Fibroblast of the aortic adventitia (primary cell): ENCODE data around the gene INF2. TPM values are rescaled to one million over a fixed set of nuclear protein-coding genes. Genes with fewer than 3 reads are reported as not detected.

Experiments
- DNase-seq: peaks from one replicate; pipeline ENCODE4 v3.0.0-alpha.2; 2010; ENCODE audit warnings: low read depth
- H3K4me3 ChIP-seq: 2 replicates; pipeline ENCODE4 v1.5.1; 2011; ENCODE audit warnings: low read depth, mild to moderate bottlenecking, control low read depth, low read length, moderate library complexity
- CTCF ChIP-seq: IDR thresholded peaks from 2 replicates; pipeline ENCODE4 v1.5.1; 2011; ENCODE audit warnings: mild to moderate bottlenecking, low read length, control low read depth, inconsistent platforms; ENCODE audit not compliant: insufficient read depth
- small RNA-seq: library from RNA; depleted of rRNA; stranded (forward); fragments of <200 nt; gene quantifications from one replicate; pipeline ENCODE3, GENCODE V24; 2012
- total RNA-seq: library from RNA; depleted of rRNA; stranded (reverse); fragments of >200 nt; gene quantifications from 2 replicates; pipeline ENCODE4 v1.2.3, GENCODE V29; 2012; ENCODE audit warnings: low replicate concordance

Gene INF2
- total RNA-seq, 1 donor: 64.0 TPM

GRCh38 chr14:104769324-104770071 lies 80.1 kb downstream of the INF2 start:
- TF ChIP-seq CTCF: no peak
- H3K4me3 ChIP-seq: no peak overlapping the region
- DNase-seq: no peak

- no peak for TF ChIP-seq CTCF
- DNase-seq: no peak
- H3K4me3 ChIP-seq: no peak overlapping the region
Measured at GRCh38 chr14:104770072-104770579, 80.7 kb downstream of the INF2 start.

GRCh38 chr14:104770851-104771272 lies 81.4 kb downstream of the INF2 start:
- H3K4me3 ChIP-seq: no peak overlapping the region
- TF ChIP-seq CTCF: peak; percentile 66
- no peak for DNase-seq

GRCh38 chr14:104771374-104771773 lies 82.0 kb downstream of the INF2 start:
- no peak overlapping the region for H3K4me3 ChIP-seq
- TF ChIP-seq CTCF: no peak
- no peak for DNase-seq

Small RNA genes within 50 kb of the gene (small RNA-seq; reads per million reads assigned to genes)
- gene MIR4710: not detected

Other genes starting within 250 kb of the INF2 start
- not detected in 2 replicates for gene C14orf180, start 109.9 kb upstream of the INF2 start, total RNA-seq
- not detected in 2 replicates for gene TMEM179, start 84.8 kb upstream of the INF2 start, total RNA-seq
- gene ADSS1, start 34.6 kb downstream of the INF2 start, total RNA-seq: 0.65 and 4.8 TPM in 2 replicates
- 79.4 and 87.3 TPM in 2 replicates for gene SIVA1, start 63.5 kb downstream of the INF2 start, total RNA-seq
- gene AKT1, start 106.1 kb downstream of the INF2 start, total RNA-seq: 93.1 and 127 TPM in 2 replicates
- gene ZBTB42, start 111.5 kb downstream of the INF2 start, total RNA-seq: 2.5 and 5.0 TPM in 2 replicates
- gene CEP170B, start 175.7 kb downstream of the INF2 start, total RNA-seq: 8.2 and 18.2 TPM in 2 replicates
- gene PLD4, start 235.3 kb downstream of the INF2 start, total RNA-seq: 0.09 and 0.16 TPM in 2 replicates